Activated CD4-positive, alpha-beta memory T cell treated with anti-CD3 and anti-CD28 coated beads, Interleukin-2, amount 10 ng/mL, durations not matched to agents 7 days and 5 days (primary cell): ENCODE measurements around the gene KCNAB2. TPM values are rescaled to one million over a fixed set of nuclear protein-coding genes. Genes with fewer than 3 reads are reported as not detected.
"Not testable (repeated sequence)": the region's sequence is repeated elsewhere in the genome, so short reads cannot be mapped to it uniquely, and the experiment has no call there.

Experiments
- CTCF ChIA-PET: fragments of 350-600 bp; sonication (Branson Sonifier 250); formaldehyde crosslinking; loops from one replicate; lab custom pipeline; 2021; ENCODE audit warnings: antibody characterized with exemption, inconsistent platforms; lab: Charles Lee
- POLR2A ChIA-PET: fragments of 350-600 bp; sonication (Branson Sonifier 250); formaldehyde crosslinking; loops from one replicate; lab custom pipeline; 2021; ENCODE audit warnings: antibody characterized with exemption; lab: Charles Lee
- DNase-seq: peaks from one replicate; pipeline ENCODE4 v3.0.0-alpha.2; 2020
- H3K27ac Mint-ChIP-seq: one replicate; pipeline ENCODE4 v1.8.0; 2021; ENCODE audit warnings: mild to moderate bottlenecking, mixed read lengths
- H3K27me3 Mint-ChIP-seq: one replicate; pipeline ENCODE4 v1.8.0; 2021; ENCODE audit warnings: mixed read lengths
- H3K36me3 Mint-ChIP-seq: one replicate; pipeline ENCODE4 v1.8.0; 2021; ENCODE audit warnings: low read depth, mixed read lengths
- H3K4me1 Mint-ChIP-seq: one replicate; pipeline ENCODE4 v1.8.0; 2021; ENCODE audit warnings: mixed read lengths
- H3K4me3 Mint-ChIP-seq: one replicate; pipeline ENCODE4 v1.8.0; 2021; ENCODE audit warnings: mild to moderate bottlenecking, mixed read lengths
- H3K9me3 Mint-ChIP-seq: one replicate; pipeline ENCODE4 v1.8.0; 2021; ENCODE audit warnings: mixed read lengths
- total RNA-seq, 2 experiments: library from RNA; stranded (reverse); gene quantifications; one replicate each; pipeline ENCODE4 v1.2.3, GENCODE V29; 2021

The KCNAB2 gene
- total RNA-seq, 2 experiments from 2014 or later: 284 to 286 TPM

DNA sequence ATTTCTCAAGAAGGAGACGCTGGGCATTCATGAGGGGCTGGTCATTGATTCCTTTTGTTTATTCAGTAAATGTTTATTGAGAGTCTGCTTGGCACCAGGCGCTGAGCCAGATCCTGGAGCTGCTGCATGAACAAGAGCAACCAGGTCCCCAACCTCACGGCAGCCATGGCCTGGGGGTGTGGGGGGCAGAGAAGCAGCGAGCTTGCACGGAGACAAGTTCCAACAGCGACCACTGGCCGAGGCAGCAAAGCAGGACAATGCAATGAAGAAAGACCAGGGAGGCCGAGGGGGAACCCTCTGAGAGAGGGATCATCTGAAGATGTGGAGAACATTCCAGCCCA is 7.5 kb downstream of the KCNAB2 start:
- ChIA-PET POLR2A (no interaction called here), CTCF (interaction anchor here (0.9 to 1.1 kb wide), 3 partner anchors 9 to 192 kb away, joined by 3 to 4 read pairs (median 3); no protein-coding TSS in a partner anchor)
- Mint-ChIP-seq H3K27ac (no peak overlapping the region), H3K9me3 (no peaks in the 10 kb centered on the region), H3K27me3 (no peaks in the 10 kb centered on the region), H3K4me1 (peaks cover 2% of the 10 kb centered on the region), H3K4me3 (no peak overlapping the region), H3K36me3 (peaks cover 44% of the 10 kb centered on the region)
- DNase-seq: no peak

DNA sequence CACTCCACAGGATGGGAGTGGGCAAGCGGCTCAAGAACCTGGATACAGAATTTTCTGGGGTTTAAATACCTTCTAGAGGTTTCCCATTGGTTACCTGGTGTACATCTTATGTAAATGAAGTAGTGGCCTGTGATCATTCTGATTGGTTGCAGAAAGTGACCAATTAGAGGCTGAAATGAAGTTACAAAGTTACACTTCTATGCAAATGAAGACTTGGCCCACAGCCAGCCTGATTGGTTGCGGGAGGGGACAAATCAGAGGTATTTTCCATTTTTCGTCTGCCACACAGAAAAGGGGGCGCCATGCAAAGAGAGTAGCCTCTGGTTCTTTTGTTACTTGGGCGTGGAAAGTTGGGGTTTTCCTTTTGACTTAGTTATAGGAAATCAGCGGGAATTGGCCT is 8.9 kb downstream of the KCNAB2 start:
- ChIA-PET POLR2A (no interaction called here), CTCF (no interaction called here)
- Mint-ChIP-seq H3K27ac (no peak overlapping the region), H3K4me1 (peaks cover 2% of the 10 kb centered on the region), H3K9me3 (no peaks in the 10 kb centered on the region), H3K27me3 (no peaks in the 10 kb centered on the region), H3K36me3 (peaks cover 46% of the 10 kb centered on the region), H3K4me3 (no peak overlapping the region)
- no peak for DNase-seq

DNA sequence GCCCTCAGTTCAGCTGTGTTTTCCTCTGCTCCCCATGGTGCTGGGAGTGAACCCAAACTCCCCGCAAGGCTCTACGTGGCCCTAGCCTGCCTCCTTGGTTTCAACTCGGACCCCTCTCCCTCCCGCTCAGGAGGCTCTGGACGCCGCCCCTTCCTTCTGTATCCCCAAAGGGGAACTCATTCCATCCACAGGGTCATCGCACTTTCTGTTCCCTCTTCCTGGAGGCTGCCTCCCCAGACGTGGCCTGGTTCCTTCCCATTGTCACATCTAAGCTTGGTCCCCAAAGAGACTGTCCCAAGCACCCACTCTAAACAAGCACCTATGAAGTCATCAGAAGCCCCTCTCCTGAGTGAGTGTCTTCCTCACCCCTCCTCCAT is 10.9 kb downstream of the KCNAB2 start:
- Mint-ChIP-seq H3K4me1 (peaks cover 2% of the 10 kb centered on the region), H3K27ac (no peak overlapping the region), H3K27me3 (no peaks in the 10 kb centered on the region), H3K9me3 (no peaks in the 10 kb centered on the region), H3K4me3 (no peak overlapping the region), H3K36me3 (peaks cover 42% of the 10 kb centered on the region)
- ChIA-PET POLR2A (no interaction called here), CTCF (no interaction called here)
- DNase-seq: no peak

DNA sequence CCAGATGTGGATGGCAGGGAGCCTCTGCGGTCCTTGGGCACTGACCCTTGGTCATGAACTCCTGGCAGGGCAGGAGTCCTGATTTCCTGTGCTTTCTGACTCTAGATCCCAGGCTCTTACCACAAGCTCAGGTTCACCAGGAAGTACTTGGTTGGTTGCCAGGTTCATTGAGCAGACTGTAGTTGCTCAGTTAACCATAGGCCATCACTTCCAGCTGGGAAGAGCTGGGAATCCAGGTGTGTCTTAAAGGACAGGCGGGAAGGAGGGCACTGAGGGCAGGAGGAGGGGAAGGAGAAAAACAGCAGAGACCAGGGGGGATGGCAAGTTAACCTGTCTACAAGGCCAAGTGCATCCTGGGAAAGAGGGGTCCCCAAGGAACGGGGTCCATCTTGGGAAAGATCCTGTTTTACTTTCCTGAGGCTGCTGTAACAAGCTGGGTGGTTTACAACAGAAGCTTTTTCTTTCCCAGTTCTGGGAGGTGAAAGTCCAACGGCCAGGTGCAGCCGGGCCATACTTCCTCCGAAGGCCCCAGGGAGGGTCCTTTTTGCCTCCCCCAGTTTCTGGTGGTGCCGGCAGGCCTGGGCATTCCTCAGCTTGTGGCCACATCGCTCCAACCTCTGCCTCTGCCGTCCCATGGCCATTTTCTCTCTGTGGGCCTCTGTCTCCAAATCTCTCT is 11.6 kb downstream of the KCNAB2 start:
- peaks cover 40% of the 10 kb centered on the region for H3K36me3 Mint-ChIP-seq
- H3K4me1 Mint-ChIP-seq: peaks cover 2% of the 10 kb centered on the region
- POLR2A ChIA-PET: no interaction called here
- H3K27ac Mint-ChIP-seq: no peak overlapping the region
- DNase-seq: no peak
- H3K27me3 Mint-ChIP-seq: no peaks in the 10 kb centered on the region
- no peaks in the 10 kb centered on the region for H3K9me3 Mint-ChIP-seq
- no peak overlapping the region for H3K4me3 Mint-ChIP-seq
- CTCF ChIA-PET: no interaction called here

DNA sequence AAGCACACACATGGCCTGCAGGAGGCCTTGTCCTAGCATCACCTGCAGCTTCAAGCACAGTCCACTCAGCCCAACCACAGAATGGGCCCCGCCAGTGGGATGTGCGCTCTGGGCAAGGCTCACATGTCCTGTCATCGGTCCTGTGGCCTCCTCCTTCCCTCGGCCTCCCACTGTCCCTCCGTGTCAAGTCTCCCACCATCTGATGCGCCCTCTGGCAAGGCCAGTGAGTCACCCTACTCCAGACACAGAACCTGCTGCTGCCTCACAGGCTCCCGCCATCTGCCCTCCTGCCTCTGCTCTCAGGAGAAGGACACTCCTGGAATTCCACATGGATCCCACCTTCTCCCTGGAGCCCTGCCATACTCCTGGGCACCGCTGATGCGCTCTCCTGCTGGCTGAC is 14.2 kb downstream of the KCNAB2 start:
- CTCF ChIA-PET: no interaction called here
- Mint-ChIP-seq H3K36me3 (peaks cover 41% of the 10 kb centered on the region), H3K27ac (no peak overlapping the region), H3K9me3 (no peaks in the 10 kb centered on the region), H3K4me3 (no peak overlapping the region), H3K27me3 (no peaks in the 10 kb centered on the region), H3K4me1 (peaks cover 2% of the 10 kb centered on the region)
- DNase-seq: no peak
- POLR2A ChIA-PET: no interaction called here

DNA sequence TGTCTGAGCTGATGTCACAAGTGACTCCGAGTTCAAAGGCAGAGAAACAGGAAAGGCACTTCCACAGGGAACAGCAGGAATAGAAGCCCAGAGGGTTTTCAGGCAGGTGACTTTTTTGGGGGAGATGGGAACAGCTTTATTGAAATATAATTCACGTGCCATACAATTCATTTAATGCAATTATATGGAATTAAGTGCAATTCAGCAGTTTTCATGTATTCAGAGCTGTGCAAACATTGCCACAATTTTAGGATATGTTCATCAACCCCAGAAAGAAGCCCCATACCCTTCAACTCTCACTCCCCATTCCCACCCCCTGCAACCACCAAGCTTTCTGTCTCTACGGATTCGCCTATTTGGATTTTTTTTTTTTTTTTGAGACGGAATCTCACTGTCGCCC is 17.0 kb downstream of the KCNAB2 start:
- Mint-ChIP-seq H3K27ac (no peak overlapping the region), H3K27me3 (no peaks in the 10 kb centered on the region)
- POLR2A ChIA-PET: interaction anchor here (0.6 to 1.5 kb wide), 3 partner anchors 8 to 137 kb away, joined by 3 to 4 read pairs (median 3); partner anchors contain the start of gene RPL22

DNA sequence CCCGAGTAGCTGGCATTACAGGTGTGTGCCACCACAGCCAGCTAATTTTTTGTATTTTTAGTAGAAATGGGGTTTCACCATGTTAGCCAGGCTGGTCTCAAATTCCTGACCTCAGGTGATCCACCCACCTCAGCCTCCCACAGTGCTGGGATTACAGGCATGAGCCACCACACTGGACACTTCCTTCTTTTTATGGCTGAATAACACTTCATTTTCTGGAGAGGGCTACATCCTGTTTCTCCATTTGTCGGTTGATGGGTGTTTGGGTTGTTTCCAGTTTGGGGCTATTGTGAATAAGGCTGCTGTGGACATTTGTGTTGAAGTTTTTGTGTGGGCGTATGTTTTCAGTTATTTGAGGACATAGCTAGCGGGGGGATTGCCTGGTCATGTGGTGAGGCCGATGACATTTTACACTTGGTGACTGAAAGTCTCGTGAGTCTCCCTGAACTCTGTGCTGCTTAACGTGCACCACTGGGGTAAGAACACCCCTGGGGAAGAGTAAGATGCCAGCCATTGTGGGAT is 17.9 kb downstream of the KCNAB2 start:
- CTCF ChIA-PET, H3K27ac Mint-ChIP-seq, H3K9me3 Mint-ChIP-seq: not testable (repeated sequence)

More for the DNA sequence above, 17.0 kb downstream of the KCNAB2 start:
- CTCF ChIA-PET: no interaction called here
- H3K4me1 Mint-ChIP-seq: no peaks in the 10 kb centered on the region
- peaks cover 42% of the 10 kb centered on the region for H3K36me3 Mint-ChIP-seq
- H3K4me3 Mint-ChIP-seq: no peak overlapping the region
- H3K9me3 Mint-ChIP-seq: no peaks in the 10 kb centered on the region
- DNase-seq: no peak

DNA sequence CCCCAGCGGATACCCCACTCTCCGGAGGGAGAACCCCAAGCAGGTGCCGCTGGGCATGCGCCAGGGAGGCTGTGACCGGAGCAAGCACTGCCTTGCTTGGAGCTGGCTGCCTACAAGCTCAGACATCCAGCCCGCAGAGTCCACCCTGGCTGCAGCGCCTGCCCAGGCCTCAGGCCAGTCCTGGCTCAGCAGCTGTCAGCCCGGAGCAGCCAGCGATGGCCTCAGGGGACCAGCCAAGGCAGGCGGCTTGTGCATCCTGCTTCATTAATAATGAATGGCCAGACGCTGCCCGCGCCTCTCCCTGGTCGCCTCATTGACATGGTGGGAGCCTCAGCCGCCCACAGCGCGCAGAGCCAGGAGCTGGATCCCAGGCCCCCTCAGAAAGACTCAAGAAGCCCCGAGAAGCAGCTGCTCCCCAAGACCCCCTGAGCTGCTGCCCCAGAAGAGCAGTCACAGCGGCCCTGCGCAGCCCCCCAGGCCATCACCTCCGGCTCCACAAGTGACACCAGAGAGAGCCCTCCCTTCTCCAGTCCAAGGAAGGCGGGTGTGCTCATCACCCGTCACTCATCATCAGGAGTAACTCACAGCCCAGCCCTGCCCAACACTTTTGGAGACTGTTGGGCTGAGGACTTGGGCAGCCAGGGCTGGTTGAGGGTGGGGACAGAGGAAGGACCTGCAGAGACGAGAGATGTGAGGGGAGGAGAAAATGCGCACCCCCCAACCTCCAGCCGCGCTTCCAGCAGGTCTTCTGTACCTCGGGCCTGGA is 19.6 kb downstream of the KCNAB2 start:
- Mint-ChIP-seq H3K4me1 (no peaks in the 10 kb centered on the region), H3K27me3 (no peaks in the 10 kb centered on the region), H3K27ac (no peak overlapping the region), H3K36me3 (peaks cover 29% of the 10 kb centered on the region), H3K9me3 (no peaks in the 10 kb centered on the region), H3K4me3 (no peak overlapping the region)
- POLR2A ChIA-PET: no interaction called here
- CTCF ChIA-PET: no interaction called here
- DNase-seq: no peak

More for the DNA sequence above, 17.9 kb downstream of the KCNAB2 start:
- H3K27me3 Mint-ChIP-seq, H3K4me1 Mint-ChIP-seq, DNase-seq, H3K4me3 Mint-ChIP-seq: not testable (repeated sequence)
- POLR2A ChIA-PET: interaction anchor here (1.3 kb wide), 1 partner anchor 26 kb away, joined by 3 read pairs; no protein-coding TSS in a partner anchor
- peaks cover 37% of the 10 kb centered on the region for H3K36me3 Mint-ChIP-seq

DNA sequence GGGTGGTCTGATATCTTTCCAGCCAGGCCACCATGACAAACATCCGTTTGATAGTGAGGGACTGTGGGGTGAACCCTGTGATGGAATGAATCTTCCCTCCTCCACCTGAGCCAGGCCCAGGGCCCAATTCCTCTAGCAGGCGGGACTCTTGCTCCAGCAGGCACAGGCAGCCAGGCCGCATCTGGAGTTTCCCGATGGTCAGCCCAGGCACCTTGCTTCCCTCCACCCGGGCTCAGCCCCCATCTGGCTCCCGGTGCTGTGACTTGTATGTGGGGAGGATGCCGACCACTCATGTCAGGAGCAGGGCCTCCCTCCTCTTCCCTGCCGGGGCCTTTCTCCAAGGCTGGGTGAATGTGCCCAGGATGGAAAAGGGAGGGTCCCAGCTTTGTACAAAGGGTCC is 21.0 kb downstream of the KCNAB2 start:
- Mint-ChIP-seq H3K27me3 (no peaks in the 10 kb centered on the region), H3K27ac (no peak overlapping the region), H3K4me1 (no peaks in the 10 kb centered on the region), H3K36me3 (peaks cover 26% of the 10 kb centered on the region), H3K4me3 (no peak overlapping the region), H3K9me3 (no peaks in the 10 kb centered on the region)
- CTCF ChIA-PET: no interaction called here
- POLR2A ChIA-PET: no interaction called here
- no peak for DNase-seq

DNA sequence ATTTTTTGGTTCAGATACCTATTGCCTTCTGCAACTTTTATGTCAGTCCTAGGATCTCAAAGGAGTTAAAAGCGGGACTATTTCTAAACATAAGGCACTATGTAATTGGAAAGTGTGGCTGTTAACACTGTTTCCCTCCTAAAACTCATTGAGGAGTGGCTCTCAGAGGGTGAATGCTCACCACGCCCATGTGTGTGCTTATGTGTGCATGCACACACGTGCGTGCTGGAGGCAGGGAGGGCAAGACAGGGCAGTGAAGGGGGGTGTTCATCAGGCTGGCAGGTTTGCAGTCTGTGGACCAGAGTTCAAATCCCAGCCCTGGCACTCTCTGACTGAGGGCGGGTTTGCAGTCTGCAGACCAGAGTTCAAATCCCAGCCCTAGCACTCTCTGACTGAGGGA is 22.4 kb downstream of the KCNAB2 start:
- ChIA-PET POLR2A (no interaction called here), CTCF (no interaction called here)
- peaks cover 27% of the 10 kb centered on the region for H3K36me3 Mint-ChIP-seq
- no peak for DNase-seq
- no peak overlapping the region for H3K27ac Mint-ChIP-seq
- no peak overlapping the region for H3K4me3 Mint-ChIP-seq
- H3K9me3 Mint-ChIP-seq: no peaks in the 10 kb centered on the region
- H3K27me3 Mint-ChIP-seq: no peaks in the 10 kb centered on the region
- H3K4me1 Mint-ChIP-seq: no peaks in the 10 kb centered on the region

DNA sequence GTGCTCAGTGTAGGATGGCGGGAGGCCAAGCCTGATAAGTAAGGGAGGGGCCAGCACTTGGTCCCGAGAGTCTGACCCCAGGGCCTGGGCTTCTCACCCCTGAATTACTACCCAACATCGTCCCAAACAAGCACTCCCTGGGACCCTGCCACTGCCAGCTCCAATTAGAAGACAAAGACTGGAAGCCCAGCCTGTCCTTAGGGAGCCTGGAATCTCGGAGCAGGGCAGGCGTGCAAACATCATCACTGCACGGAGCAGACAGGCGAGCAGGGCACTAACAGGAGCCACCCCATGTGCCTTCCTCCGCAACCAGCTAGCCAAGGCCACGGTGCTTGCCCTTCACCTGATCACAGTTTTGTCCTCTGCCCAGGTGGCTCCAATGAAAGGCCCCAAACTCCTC is 23.2 kb downstream of the KCNAB2 start:
- no peak for DNase-seq
- H3K9me3 Mint-ChIP-seq: no peaks in the 10 kb centered on the region
- ChIA-PET CTCF (no interaction called here), POLR2A (no interaction called here)
- no peak overlapping the region for H3K27ac Mint-ChIP-seq
- H3K36me3 Mint-ChIP-seq: peaks cover 31% of the 10 kb centered on the region
- no peaks in the 10 kb centered on the region for H3K4me1 Mint-ChIP-seq
- H3K27me3 Mint-ChIP-seq: no peaks in the 10 kb centered on the region
- H3K4me3 Mint-ChIP-seq: no peak overlapping the region

DNA sequence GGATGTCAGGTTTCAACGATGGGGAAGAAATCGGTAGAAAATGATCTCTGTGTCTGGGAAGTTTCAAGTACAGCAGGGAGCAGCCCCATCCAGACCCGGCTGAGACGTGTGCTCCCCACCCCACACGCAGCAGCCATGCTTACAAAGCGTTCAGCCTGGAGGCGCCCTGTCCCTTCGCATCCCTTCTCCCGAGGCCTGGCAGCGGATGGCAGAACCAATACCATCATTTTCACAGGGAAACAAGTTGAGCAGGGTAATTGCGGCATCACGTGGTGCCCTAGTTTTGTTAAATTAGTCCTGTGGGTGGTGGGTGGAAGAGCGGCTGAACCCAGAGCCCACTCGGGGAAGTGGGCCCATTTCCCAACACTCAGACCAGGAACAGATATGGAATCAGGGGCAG is 23.9 kb downstream of the KCNAB2 start:
- no peaks in the 10 kb centered on the region for H3K27me3 Mint-ChIP-seq
- POLR2A ChIA-PET: no interaction called here
- no peaks in the 10 kb centered on the region for H3K4me1 Mint-ChIP-seq
- CTCF ChIA-PET: no interaction called here
- H3K36me3 Mint-ChIP-seq: peaks cover 31% of the 10 kb centered on the region
- no peak for DNase-seq
- H3K9me3 Mint-ChIP-seq: no peaks in the 10 kb centered on the region
- no peak overlapping the region for H3K4me3 Mint-ChIP-seq
- no peak overlapping the region for H3K27ac Mint-ChIP-seq

DNA sequence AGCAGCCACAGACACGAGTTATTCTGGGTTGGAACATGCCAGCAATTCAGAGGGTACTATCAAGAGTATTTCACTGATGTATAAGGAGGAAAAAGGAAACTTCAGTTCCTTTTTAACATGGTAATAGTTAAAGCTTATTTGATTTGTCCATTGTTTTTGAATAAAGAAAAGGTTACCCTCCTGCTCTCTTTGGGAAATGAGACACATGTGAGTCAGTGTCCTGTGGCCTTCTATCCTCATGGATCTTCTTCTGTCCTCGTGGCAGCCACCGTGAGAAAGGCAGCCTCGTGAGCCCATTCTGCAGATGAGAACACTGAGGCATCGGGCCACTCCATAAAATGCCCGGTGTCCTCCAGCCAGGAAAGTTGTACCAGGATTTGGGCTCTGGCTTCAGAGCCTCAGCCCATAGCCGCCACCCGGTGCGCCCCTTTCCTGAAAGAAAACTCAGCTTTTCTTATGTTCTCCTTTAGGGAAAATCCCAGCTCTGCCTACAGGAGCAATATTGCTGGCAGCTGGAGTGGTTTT is 24.8 kb downstream of the KCNAB2 start:
- H3K27ac Mint-ChIP-seq: no peak overlapping the region
- ChIA-PET CTCF (no interaction called here), POLR2A (interaction anchor here (1.2 kb wide), 1 partner anchor 8 kb away, joined by 3 read pairs; no protein-coding TSS in a partner anchor)
- no peak for DNase-seq
- H3K4me1 Mint-ChIP-seq: no peaks in the 10 kb centered on the region
- peaks cover 31% of the 10 kb centered on the region for H3K36me3 Mint-ChIP-seq
- no peak overlapping the region for H3K4me3 Mint-ChIP-seq
- no peaks in the 10 kb centered on the region for H3K27me3 Mint-ChIP-seq
- no peaks in the 10 kb centered on the region for H3K9me3 Mint-ChIP-seq
